Thyroid gland (tissue), 4 donors: ENCODE results near the gene PHACTR1. TPM values are rescaled to one million over a fixed set of nuclear protein-coding genes. Genes with fewer than 3 reads are reported as not detected.

Experiments
- DNase-seq, 2 donors: peaks; one replicate each; pipeline ENCODE4 v3.0.0-alpha.2; 2019
- H3K27ac ChIP-seq, 3 donors: fragments of 200-600 bp; sonication (generic); 1 replicate in 2 of 3; 2 replicates in 1 of 3; pipeline ENCODE4 v1.5.1; 2016 to 2019; ENCODE audit warnings: mild to moderate bottlenecking in 1 of 3, moderate library complexity in 1 of 3
- H3K27me3 ChIP-seq: fragments of 200-600 bp; sonication (generic); one replicate; pipeline ENCODE4 v1.5.1; 2019
- H3K36me3 ChIP-seq, 2 donors: fragments of 200-600 bp; sonication (generic); one replicate each; pipeline ENCODE4 v1.5.1; 2016 to 2019
- H3K4me1 ChIP-seq, 2 donors: fragments of 200-600 bp; sonication (generic); one replicate each; pipeline ENCODE4 v1.5.1; 2017 to 2019
- H3K4me3 ChIP-seq, 3 donors: fragments of 200-600 bp; sonication (generic); replicated peaks in 1 of 3; 1 replicate in 2 of 3; 2 replicates in 1 of 3; pipeline ENCODE4 v1.5.1; 2016; ENCODE audit warnings: mild to moderate bottlenecking in 1 of 3
- H3K9me3 ChIP-seq: fragments of 200-600 bp; sonication (generic); one replicate; pipeline ENCODE4 v1.5.1; 2017
- POLR2A ChIP-seq, 2 donors: fragments of 450-650 bp; IDR thresholded peaks; one replicate each; pipeline ENCODE4 v1.6.1; 2017; ENCODE audit warnings: antibody characterized with exemption in 2 of 2, mild to moderate bottlenecking in 2 of 2, moderate library complexity in 1 of 2
- WGBS, 2 donors: methylation state at CpG; one replicate each; pipeline ENCODE4 v1.1.5; 2017; 5-methylcytosine and 5-hydroxymethylcytosine counted together
- intact Hi-C: fragments of 100-400 bp; cut with DNase I; formaldehyde crosslinking; loops from one replicate; pipeline ENCODE4 v1.15.1; 2023
- total RNA-seq, 4 donors: library from RNA; depleted of rRNA; stranded (reverse); fragments of >200 nt; gene quantifications; one replicate each; pipeline ENCODE4 v1.2.3, GENCODE V29; 2016
- TF ChIP-seq, protein P1 (sequence below), 6 experiments: fragments of 200-600 bp in 3 of 6; fragments of 450-650 bp in 3 of 6; sonication (generic) in 3 of 6; IDR thresholded peaks; one replicate each; pipeline ENCODE4 v1.5.1; 2016 to 2019; ENCODE audit warnings: antibody characterized with exemption in 6 of 6, mild to moderate bottlenecking in 2 of 6, inconsistent platforms in 1 of 6, moderate library complexity in 1 of 6

PHACTR1 gene
- total RNA-seq, 4 donors from 2014 or later: 2.9 to 8.6 (median 4.4) TPM

DNA sequence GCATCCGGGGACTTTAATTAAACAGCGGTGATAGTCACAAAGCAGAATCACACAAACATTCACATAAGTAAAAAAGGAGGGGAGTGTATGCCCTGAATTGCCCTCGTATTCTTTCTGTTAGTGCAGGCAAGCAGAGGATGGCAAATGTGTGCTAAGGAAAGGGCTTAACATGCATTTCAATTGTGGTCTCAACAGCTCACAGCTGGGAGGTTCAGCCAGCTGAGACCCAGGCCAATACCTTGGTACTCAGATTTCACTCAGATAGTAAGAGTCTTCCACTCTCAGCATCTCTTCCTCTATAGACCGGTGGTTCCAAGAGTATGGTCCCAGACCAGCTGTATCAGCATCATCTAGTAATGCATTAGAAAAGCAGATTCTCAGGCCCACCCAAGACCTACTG, 215.1 kb downstream of the PHACTR1 start:
- no peaks in the 10 kb centered on the region for H3K9me3 ChIP-seq
- intact Hi-C loops: no loop called here
- H3K27ac ChIP-seq: no peak overlapping the region
- H3K4me3 ChIP-seq: no peak overlapping the region
- no peaks in the 10 kb centered on the region for H3K4me1 ChIP-seq
- 89 to 94% methylated on average over 4 of the region's 4 CpGs for WGBS, 2 donors
- H3K27me3 ChIP-seq: no peaks in the 10 kb centered on the region
- TF ChIP-seq, protein P1, sequence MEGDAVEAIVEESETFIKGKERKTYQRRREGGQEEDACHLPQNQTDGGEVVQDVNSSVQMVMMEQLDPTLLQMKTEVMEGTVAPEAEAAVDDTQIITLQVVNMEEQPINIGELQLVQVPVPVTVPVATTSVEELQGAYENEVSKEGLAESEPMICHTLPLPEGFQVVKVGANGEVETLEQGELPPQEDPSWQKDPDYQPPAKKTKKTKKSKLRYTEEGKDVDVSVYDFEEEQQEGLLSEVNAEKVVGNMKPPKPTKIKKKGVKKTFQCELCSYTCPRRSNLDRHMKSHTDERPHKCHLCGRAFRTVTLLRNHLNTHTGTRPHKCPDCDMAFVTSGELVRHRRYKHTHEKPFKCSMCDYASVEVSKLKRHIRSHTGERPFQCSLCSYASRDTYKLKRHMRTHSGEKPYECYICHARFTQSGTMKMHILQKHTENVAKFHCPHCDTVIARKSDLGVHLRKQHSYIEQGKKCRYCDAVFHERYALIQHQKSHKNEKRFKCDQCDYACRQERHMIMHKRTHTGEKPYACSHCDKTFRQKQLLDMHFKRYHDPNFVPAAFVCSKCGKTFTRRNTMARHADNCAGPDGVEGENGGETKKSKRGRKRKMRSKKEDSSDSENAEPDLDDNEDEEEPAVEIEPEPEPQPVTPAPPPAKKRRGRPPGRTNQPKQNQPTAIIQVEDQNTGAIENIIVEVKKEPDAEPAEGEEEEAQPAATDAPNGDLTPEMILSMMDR (IDR thresholded peaks at IDR 0.05): no peak
- no peak for TF ChIP-seq POLR2A (IDR thresholded peaks at IDR 0.05)
- no peaks in the 10 kb centered on the region for H3K36me3 ChIP-seq
- no peak for DNase-seq

DNA sequence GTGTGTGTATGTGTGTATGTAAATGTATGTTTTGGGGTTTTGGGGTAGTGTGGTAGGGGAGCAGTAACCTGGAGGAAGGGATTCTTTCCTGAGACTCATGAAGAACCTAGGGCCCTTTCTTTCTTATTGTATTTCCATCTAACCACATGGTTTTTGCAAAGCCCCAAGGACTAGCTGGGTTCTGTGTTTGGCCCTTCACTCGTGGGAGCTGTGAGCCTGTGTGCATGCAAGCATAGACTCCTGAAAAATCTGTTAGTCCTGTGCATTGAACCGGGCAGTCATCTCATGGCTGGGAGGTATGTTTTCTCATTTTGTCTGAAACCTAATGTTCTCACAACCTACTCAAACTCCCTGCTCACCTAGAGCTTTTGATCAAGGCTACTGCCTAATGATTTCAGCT, 219.1 kb downstream of the PHACTR1 start:
- H3K4me1 ChIP-seq: no peaks in the 10 kb centered on the region
- DNase-seq: no peak
- no peak overlapping the region for H3K4me3 ChIP-seq
- H3K27me3 ChIP-seq: no peaks in the 10 kb centered on the region
- WGBS, 2 donors: 21 to 30% methylated on average over 2 of the region's 2 CpGs
- H3K27ac ChIP-seq: no peak overlapping the region
- no peaks in the 10 kb centered on the region for H3K9me3 ChIP-seq
- no peaks in the 10 kb centered on the region for H3K36me3 ChIP-seq
- TF ChIP-seq POLR2A (IDR thresholded peaks at IDR 0.05): no peak
- TF ChIP-seq, protein P1 (IDR thresholded peaks at IDR 0.05): no peak
- intact Hi-C loops: no loop called here

DNA sequence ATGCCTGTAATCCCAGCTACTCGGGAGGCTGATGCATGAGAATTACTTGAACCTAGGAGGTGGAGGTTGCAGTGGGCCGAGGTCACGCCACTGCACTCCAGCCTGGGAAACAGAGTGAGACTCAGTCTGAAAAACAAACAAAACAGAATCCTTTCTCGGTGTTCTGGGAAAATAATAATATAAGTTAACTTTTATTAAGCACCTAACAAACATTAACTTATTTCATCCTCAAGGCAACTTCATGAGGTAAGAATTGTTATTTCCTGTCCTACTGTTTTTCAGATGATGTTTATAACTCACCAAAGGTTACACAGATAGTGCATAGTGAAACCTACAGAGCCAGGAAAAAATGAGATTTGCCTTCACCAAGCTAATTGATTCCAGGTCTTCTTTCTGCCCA, 221.4 kb downstream of the PHACTR1 start:
- intact Hi-C loops: no loop called here
- Histone ChIP-seq H3K4me1 (no peaks in the 10 kb centered on the region), H3K27ac (no peak overlapping the region), H3K4me3 (no peak overlapping the region), H3K36me3 (no peaks in the 10 kb centered on the region), H3K27me3 (no peaks in the 10 kb centered on the region), H3K9me3 (no peaks in the 10 kb centered on the region)
- TF ChIP-seq, protein P1 (IDR thresholded peaks at IDR 0.05): no peak
- TF ChIP-seq POLR2A (IDR thresholded peaks at IDR 0.05): no peak
- no peak for DNase-seq
- 92 to 95% methylated on average over 4 of the region's 4 CpGs for WGBS, 2 donors

DNA sequence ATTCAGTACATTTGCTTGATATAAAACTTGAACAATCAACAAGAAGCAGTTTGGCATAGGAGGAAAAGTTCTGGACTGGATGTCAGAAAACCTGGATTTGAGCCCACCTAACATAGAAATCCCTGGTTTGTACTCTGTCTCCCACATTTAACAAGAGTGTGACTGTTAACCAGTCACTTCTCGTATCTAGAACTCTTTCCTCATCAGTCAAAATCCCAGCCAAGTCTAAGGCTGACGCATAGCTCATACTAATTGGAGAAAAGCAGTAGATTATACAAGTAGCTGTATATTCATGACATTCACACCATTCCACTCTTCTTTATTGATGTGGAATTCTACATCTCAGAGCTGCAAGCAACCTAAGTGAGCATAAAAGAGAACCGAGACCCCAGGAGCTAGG, 222.7 kb downstream of the PHACTR1 start:
- 71 to 94% methylated on average over 3 of the region's 3 CpGs for WGBS, 2 donors
- H3K27me3 ChIP-seq: no peaks in the 10 kb centered on the region
- H3K36me3 ChIP-seq: no peaks in the 10 kb centered on the region
- intact Hi-C loops: no loop called here
- no peaks in the 10 kb centered on the region for H3K9me3 ChIP-seq
- no peak overlapping the region for H3K4me3 ChIP-seq
- no peak for DNase-seq
- H3K4me1 ChIP-seq: no peaks in the 10 kb centered on the region
- no peak overlapping the region for H3K27ac ChIP-seq
- TF ChIP-seq, protein P1 (IDR thresholded peaks at IDR 0.05): no peak
- TF ChIP-seq POLR2A (IDR thresholded peaks at IDR 0.05): no peak

DNA sequence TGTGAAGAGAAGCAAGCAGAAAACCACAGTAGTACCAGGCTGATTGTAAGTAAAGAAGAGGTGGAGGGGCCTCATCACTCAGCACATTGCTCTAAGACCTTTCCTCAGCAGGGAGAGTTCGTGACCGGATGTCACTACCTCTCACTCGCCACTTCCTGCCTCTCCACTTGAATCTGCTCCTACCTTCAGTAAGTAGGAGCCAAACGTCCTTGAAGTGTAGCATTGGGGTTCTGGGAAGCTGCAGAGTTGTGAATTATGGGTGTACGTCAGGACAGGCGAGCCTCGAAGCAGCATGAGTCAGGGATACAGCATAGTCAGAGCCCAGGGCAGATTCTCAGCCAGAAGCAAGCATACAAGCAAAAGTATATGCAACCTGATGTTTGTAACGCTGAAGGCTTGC, 224.9 kb downstream of the PHACTR1 start:
- DNase-seq: no peak
- WGBS, 2 donors: 54 to 65% methylated on average over 8 of the region's 8 CpGs
- Histone ChIP-seq H3K27ac (no peak overlapping the region), H3K36me3 (no peaks in the 10 kb centered on the region), H3K4me1 (no peaks in the 10 kb centered on the region), H3K9me3 (no peaks in the 10 kb centered on the region), H3K4me3 (no peak overlapping the region), H3K27me3 (no peaks in the 10 kb centered on the region)
- TF ChIP-seq, protein P1 (IDR thresholded peaks at IDR 0.05): no peak
- no peak for TF ChIP-seq POLR2A (IDR thresholded peaks at IDR 0.05)
- intact Hi-C loops: no loop called here
